ENCODE measurements around the gene DNASE1L3. TPM values are rescaled to one million over a fixed set of nuclear protein-coding genes. Genes with fewer than 3 reads are reported as not detected.

DNASE1L3 gene
- polyA plus RNA-seq, 1 experiment: not detected

DNA sequence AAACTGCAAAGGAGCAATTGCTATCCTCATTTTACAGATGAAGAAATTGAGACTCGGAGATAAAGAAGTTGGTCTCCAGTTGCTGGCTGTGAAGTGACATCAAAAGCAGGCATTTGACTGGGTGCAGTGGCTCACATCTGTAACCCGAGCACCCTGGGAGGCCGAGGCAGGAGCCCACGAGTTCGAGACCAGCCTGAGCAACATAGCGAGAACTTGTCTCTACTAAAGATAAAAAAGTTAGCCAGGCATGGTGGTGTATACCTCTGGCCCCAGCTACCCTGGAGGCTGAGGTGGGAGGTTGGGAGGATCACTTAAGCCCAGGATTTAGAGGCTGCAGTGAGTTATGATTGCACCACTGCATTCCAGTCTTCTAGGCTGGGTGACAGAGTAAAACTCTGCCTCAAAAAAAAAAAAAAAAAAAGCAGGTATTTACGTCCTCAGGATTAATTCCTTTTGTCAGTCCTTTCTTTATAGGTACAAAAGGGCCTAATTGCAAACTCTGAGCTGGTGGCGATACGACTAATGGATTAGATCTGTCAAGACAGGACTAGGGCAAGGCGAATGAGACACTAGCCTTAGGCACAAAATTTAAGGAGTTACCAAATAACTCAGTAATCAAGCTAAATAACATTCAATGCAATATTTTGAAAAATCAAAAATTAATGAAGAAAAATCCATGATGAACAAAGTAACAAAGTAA is 5.9 kb upstream of the DNASE1L3 start:
- no peak overlapping the region for H3K4me3 ChIP-seq (ENCODE audit: low read depth, low read length)
- POLR2A ChIA-PET: interaction anchor here (0.7 kb wide), 1 partner anchor 30 kb away, joined by 3 read pairs; no protein-coding TSS in a partner anchor

DNA sequence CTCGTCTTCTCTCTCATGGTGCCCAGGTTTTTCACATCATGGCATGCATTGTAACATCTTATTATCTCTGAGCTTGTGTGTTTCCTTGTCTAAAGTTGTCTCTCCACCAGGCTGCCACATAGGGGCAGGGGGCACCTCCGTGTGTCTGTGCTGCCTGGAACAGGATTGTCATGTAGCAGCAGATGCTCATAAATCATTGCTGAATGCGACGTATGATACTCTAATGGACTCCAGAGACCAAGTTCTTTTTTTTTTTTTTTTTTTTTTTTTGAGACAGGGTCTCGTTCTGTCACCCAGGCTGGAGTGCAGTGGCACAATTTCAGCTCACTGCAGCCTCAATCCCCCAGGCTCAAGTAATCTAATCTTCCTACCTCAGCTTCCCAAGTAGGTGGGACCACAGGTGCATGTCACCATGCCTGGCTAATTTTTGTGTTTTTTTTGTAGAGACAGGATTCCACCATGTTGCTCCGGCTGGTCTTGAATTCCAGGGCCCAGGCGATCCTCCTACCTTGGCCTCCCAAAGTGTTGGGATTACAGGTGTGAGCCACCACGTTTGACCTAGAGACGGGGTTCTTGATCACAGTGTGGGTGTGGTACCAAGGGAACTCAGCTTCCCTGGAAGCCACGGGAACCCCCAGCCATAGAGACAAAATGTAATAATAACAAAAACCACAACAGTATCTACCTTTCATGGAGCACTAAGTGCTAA is 4.7 kb upstream of the DNASE1L3 start:
- peaks cover 24% of the 10 kb centered on the region for H3K27me3 ChIP-seq (ENCODE audit: control insufficient read depth, insufficient read depth, low read length)
- POLR2A ChIA-PET: no interaction called here
- H3K9me3 ChIP-seq (ENCODE audit: control insufficient read depth, insufficient read depth, low read length): no peaks in the 10 kb centered on the region
- DNase-seq (ENCODE audit: low read depth, low spot score): no peak
- H3K4me3 ChIP-seq (ENCODE audit: low read depth, low read length): no peak overlapping the region
- TF ChIP-seq, protein P1, sequence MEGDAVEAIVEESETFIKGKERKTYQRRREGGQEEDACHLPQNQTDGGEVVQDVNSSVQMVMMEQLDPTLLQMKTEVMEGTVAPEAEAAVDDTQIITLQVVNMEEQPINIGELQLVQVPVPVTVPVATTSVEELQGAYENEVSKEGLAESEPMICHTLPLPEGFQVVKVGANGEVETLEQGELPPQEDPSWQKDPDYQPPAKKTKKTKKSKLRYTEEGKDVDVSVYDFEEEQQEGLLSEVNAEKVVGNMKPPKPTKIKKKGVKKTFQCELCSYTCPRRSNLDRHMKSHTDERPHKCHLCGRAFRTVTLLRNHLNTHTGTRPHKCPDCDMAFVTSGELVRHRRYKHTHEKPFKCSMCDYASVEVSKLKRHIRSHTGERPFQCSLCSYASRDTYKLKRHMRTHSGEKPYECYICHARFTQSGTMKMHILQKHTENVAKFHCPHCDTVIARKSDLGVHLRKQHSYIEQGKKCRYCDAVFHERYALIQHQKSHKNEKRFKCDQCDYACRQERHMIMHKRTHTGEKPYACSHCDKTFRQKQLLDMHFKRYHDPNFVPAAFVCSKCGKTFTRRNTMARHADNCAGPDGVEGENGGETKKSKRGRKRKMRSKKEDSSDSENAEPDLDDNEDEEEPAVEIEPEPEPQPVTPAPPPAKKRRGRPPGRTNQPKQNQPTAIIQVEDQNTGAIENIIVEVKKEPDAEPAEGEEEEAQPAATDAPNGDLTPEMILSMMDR (IDR thresholded peaks at IDR 0.05; ENCODE audit: low read depth, low read length): no peak
- CTCF ChIA-PET: interaction anchor here (0.6 to 1.1 kb wide), 3 partner anchors 28 to 152 kb away, joined by 3 to 4 read pairs (median 3); no protein-coding TSS in a partner anchor
- H3K27ac ChIP-seq (ENCODE audit: low read depth, low read length): no peak overlapping the region

More for the DNA sequence above, 5.9 kb upstream of the DNASE1L3 start:
- CTCF ChIA-PET: interaction anchor here (0.6 to 4.2 kb wide), 23 partner anchors 8 to 363 kb away, joined by 3 to 60 read pairs (median 5); partner anchors contain the start of genes HTD2 and RPP14
- TF ChIP-seq, protein P1 (IDR thresholded peaks at IDR 0.05; ENCODE audit: low read depth, low read length): no peak
- Histone ChIP-seq H3K27me3 (ENCODE audit: control insufficient read depth, insufficient read depth, low read length) (peaks cover 20% of the 10 kb centered on the region), H3K9me3 (ENCODE audit: control insufficient read depth, insufficient read depth, low read length) (peaks cover 6% of the 10 kb centered on the region), H3K27ac (ENCODE audit: low read depth, low read length) (no peak overlapping the region)
- DNase-seq (ENCODE audit: low read depth, low spot score): no peak

DNA sequence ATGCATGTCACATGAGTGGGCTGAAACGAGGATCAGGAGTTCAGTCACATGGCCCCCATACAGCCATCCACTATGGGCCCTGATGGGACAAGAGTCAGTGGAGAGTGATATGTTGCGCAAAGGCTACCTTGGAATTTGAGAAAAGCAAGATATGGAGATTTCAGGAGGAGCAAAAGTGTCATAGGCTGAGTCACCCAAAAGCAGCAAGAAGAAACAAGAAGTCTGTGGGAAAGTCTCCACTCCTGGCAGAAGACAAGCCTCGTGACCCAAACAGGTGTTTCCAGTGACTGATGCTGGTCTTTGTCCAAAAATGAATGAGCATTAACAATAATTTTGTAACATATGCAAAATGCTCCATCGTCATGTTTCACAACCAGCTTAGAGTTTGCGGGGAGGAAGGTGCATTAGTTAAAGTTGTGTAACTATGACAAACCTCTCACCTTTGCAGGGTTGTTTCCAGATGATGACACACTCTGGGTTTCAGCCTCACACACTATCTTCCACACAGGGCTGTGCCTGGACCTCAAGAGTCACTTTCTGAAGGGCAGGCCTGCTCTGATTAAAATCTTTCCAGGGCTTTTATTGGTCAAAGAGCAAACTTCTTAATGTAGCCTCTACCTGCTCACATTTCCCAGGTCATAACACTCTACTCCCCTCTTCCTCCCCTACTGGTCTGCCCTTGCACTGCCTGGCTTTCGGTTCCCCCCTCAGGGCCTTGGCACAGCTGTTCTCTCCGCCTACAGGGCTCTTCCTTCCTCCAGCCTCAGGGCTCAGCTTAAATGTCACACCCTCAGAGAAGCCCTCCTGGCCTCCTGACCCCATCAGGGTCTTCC is 3.9 kb upstream of the DNASE1L3 start:
- no peak for DNase-seq (ENCODE audit: low read depth, low spot score)
- no peak overlapping the region for H3K4me3 ChIP-seq (ENCODE audit: low read depth, low read length)
- ChIA-PET CTCF (interaction anchor here (0.6 to 1.1 kb wide), 3 partner anchors 27 to 85 kb away, joined by 3 read pairs; no protein-coding TSS in a partner anchor), POLR2A (no interaction called here)
- TF ChIP-seq, protein P1 (IDR thresholded peaks at IDR 0.05; ENCODE audit: low read depth, low read length): no peak
- H3K27me3 ChIP-seq (ENCODE audit: control insufficient read depth, insufficient read depth, low read length): peaks cover 25% of the 10 kb centered on the region
- no peaks in the 10 kb centered on the region for H3K9me3 ChIP-seq (ENCODE audit: control insufficient read depth, insufficient read depth, low read length)
- H3K27ac ChIP-seq (ENCODE audit: low read depth, low read length): no peak overlapping the region

DNA sequence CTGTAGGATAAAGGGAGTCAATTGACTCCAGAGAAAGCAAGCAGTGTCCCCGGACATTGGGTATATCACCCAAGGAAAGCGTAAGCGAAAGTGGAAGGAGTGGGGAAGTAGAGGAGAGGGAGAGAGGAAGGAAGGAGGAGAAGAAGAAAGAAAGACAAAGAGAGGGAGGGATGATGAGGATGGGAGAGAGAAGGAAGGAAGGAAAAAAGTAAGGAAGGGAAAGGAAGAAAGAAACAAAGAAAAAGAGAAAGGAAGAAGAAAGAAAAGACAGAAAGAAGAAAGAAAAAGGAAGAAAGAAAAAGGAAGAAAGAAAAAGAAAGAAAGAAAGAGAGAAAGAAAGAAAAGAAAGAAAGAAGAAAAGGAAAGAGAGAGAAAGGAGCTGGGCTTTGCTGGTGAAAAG is 839 bp downstream of the DNASE1L3 start:
- no peak for DNase-seq (ENCODE audit: low read depth, low spot score)
- Histone ChIP-seq H3K9me3 (ENCODE audit: control insufficient read depth, insufficient read depth, low read length) (no peaks in the 10 kb centered on the region), H3K27ac (ENCODE audit: low read depth, low read length) (no peak overlapping the region), H3K4me3 (ENCODE audit: low read depth, low read length) (no peak overlapping the region), H3K27me3 (ENCODE audit: control insufficient read depth, insufficient read depth, low read length) (peaks cover 23% of the 10 kb centered on the region)
- TF ChIP-seq, protein P1 (IDR thresholded peaks at IDR 0.05; ENCODE audit: low read depth, low read length): no peak
- ChIA-PET CTCF (interaction anchor here (0.6 to 3.1 kb wide), 4 partner anchors 8 to 95 kb away, joined by 3 to 24 read pairs (median 5); no protein-coding TSS in a partner anchor), POLR2A (no interaction called here)
